ENCODE results near the gene RNF187. TPM values are rescaled to one million over a fixed set of nuclear protein-coding genes. Genes with fewer than 3 reads are reported as not detected.

The RNF187 gene
- total RNA-seq, 1 donor from 2014 or later: 94.8 TPM

GRCh38 chr1:228452194-228453021, 34.8 kb upstream of the RNF187 start:
- no peak overlapping the region for H3K27ac Mint-ChIP-seq
- peaks cover 11% of the 10 kb centered on the region for H3K4me1 Mint-ChIP-seq (ENCODE audit: low read depth)
- DNase-seq (ENCODE audit: low spot score, unreplicated experiment): no peak
- TF ChIP-seq, protein P1, sequence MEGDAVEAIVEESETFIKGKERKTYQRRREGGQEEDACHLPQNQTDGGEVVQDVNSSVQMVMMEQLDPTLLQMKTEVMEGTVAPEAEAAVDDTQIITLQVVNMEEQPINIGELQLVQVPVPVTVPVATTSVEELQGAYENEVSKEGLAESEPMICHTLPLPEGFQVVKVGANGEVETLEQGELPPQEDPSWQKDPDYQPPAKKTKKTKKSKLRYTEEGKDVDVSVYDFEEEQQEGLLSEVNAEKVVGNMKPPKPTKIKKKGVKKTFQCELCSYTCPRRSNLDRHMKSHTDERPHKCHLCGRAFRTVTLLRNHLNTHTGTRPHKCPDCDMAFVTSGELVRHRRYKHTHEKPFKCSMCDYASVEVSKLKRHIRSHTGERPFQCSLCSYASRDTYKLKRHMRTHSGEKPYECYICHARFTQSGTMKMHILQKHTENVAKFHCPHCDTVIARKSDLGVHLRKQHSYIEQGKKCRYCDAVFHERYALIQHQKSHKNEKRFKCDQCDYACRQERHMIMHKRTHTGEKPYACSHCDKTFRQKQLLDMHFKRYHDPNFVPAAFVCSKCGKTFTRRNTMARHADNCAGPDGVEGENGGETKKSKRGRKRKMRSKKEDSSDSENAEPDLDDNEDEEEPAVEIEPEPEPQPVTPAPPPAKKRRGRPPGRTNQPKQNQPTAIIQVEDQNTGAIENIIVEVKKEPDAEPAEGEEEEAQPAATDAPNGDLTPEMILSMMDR (IDR thresholded peaks at IDR 0.05; ENCODE audit: unreplicated experiment): no peak
- H3K9me3 Mint-ChIP-seq (ENCODE audit: low read depth): no peaks in the 10 kb centered on the region
- H3K4me3 Mint-ChIP-seq (ENCODE audit: low read depth): no peak overlapping the region
- H3K36me3 Mint-ChIP-seq (ENCODE audit: insufficient read depth): peaks cover 3% of the 10 kb centered on the region
- no peaks in the 10 kb centered on the region for H3K27me3 Mint-ChIP-seq

DNA sequence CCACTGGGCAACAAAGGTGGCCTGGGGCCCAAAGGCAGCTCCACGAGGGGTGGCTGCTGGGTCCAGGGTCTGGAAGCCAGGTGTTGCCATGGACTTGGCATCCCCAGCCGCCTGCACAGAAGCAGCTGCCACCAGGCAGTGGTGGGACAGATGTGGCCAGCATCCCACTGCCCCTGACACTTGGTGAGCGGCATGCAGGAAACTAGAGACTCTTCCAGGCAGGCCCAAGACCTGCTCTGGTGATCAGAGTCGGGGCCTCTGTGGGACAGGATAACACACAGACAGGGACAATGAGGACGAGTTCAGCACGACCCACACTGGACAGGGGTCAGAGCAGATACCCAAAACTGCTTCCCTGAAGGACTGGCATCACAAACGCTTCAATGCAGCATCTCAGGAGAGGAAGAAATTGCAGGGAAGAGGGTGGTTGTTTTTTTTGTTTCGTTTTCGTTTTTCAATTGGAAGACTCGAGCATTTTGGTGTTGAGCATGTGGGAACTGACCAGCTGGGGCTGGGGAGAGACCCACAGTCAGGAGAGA, 34.1 kb upstream of the RNF187 start:
- TF ChIP-seq, protein P1 (IDR thresholded peaks at IDR 0.05; ENCODE audit: unreplicated experiment): no peak
- Mint-ChIP-seq H3K4me1 (ENCODE audit: low read depth) (peaks cover 12% of the 10 kb centered on the region), H3K4me3 (ENCODE audit: low read depth) (no peak overlapping the region), H3K27me3 (no peaks in the 10 kb centered on the region), H3K27ac (no peak overlapping the region), H3K36me3 (ENCODE audit: insufficient read depth) (peaks cover 3% of the 10 kb centered on the region), H3K9me3 (ENCODE audit: low read depth) (no peaks in the 10 kb centered on the region)
- DNase-seq (ENCODE audit: low spot score, unreplicated experiment): no peak

GRCh38 chr1:228453614-228454013, 33.6 kb upstream of the RNF187 start:
- Mint-ChIP-seq H3K4me1 (ENCODE audit: low read depth) (peaks cover 10% of the 10 kb centered on the region), H3K9me3 (ENCODE audit: low read depth) (no peaks in the 10 kb centered on the region), H3K36me3 (ENCODE audit: insufficient read depth) (peaks cover 3% of the 10 kb centered on the region), H3K4me3 (ENCODE audit: low read depth) (no peak overlapping the region), H3K27ac (no peak overlapping the region), H3K27me3 (no peaks in the 10 kb centered on the region)
- TF ChIP-seq, protein P1 (IDR thresholded peaks at IDR 0.05; ENCODE audit: unreplicated experiment): no peak
- no peak for DNase-seq (ENCODE audit: low spot score, unreplicated experiment)

- H3K4me3 Mint-ChIP-seq (ENCODE audit: low read depth): no peak overlapping the region
- no peak for DNase-seq (ENCODE audit: low spot score, unreplicated experiment)
- no peaks in the 10 kb centered on the region for H3K27me3 Mint-ChIP-seq
- no peaks in the 10 kb centered on the region for H3K9me3 Mint-ChIP-seq (ENCODE audit: low read depth)
- H3K4me1 Mint-ChIP-seq (ENCODE audit: low read depth): peaks cover 11% of the 10 kb centered on the region
- TF ChIP-seq, protein P1 (IDR thresholded peaks at IDR 0.05; ENCODE audit: unreplicated experiment): no peak
- H3K36me3 Mint-ChIP-seq (ENCODE audit: insufficient read depth): peaks cover 3% of the 10 kb centered on the region
- peak overlapping the region; percentile 42 for H3K27ac Mint-ChIP-seq
Observed at GRCh38 chr1:228454238-228454637, 32.9 kb upstream of the RNF187 start.

DNA sequence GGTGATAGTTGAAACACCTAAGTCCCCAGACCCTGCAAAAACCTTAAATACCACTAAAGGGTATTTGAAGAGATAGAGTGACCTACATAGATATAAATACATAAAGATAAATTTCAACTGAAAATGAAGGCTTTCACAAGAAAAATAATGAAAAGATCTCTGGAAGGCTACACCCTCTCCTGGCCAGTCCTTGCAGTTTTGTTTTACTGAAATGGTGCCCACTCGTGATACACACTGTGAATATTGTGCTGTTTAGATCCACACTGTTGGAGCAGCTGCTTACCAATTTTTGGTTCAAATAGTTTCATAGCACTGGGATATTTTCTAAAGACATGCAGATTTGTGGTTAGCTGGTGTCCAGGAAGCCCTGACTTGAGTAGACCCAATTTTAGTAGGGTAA, 31.5 kb upstream of the RNF187 start:
- Mint-ChIP-seq H3K9me3 (ENCODE audit: low read depth) (no peaks in the 10 kb centered on the region), H3K36me3 (ENCODE audit: insufficient read depth) (peaks cover 3% of the 10 kb centered on the region), H3K4me1 (ENCODE audit: low read depth) (peaks cover 12% of the 10 kb centered on the region), H3K27ac (no peak overlapping the region), H3K4me3 (ENCODE audit: low read depth) (peak overlapping the region; percentile 58), H3K27me3 (peaks cover 2% of the 10 kb centered on the region)
- TF ChIP-seq, protein P1 (IDR thresholded peaks at IDR 0.05; ENCODE audit: unreplicated experiment): peak; percentile 23
- no peak for DNase-seq (ENCODE audit: low spot score, unreplicated experiment)

Data from progenitor cell of endocrine pancreas (in vitro differentiated cells).